Mammary epithelial cell (primary cell): ENCODE results near the gene FAM13A.

Experiments
- EZH2 ChIP-seq: IDR thresholded peaks from 2 replicates; pipeline ENCODE4 v1.6.1; 2012; ENCODE audit warnings: low read length, inconsistent platforms, borderline replicate concordance
- TF ChIP-seq, protein P1 (sequence below), 2 donors: IDR thresholded peaks in 1 of 2; conservative IDR thresholded peaks in 1 of 2; 2 replicates each; pipeline ENCODE4 v1.5.1; 2011 to 2012; ENCODE audit warnings: inconsistent platforms in 2 of 2, low read length in 2 of 2, mild to moderate bottlenecking in 2 of 2, control low read depth in 1 of 2, low read depth in 1 of 2; ENCODE audit not compliant: insufficient read depth in 1 of 2; ENCODE audit errors: extremely low read depth in 1 of 2

GRCh38 chr4:88897752-88898151, 159.2 kb downstream of the FAM13A start:
- TF ChIP-seq, protein P1, sequence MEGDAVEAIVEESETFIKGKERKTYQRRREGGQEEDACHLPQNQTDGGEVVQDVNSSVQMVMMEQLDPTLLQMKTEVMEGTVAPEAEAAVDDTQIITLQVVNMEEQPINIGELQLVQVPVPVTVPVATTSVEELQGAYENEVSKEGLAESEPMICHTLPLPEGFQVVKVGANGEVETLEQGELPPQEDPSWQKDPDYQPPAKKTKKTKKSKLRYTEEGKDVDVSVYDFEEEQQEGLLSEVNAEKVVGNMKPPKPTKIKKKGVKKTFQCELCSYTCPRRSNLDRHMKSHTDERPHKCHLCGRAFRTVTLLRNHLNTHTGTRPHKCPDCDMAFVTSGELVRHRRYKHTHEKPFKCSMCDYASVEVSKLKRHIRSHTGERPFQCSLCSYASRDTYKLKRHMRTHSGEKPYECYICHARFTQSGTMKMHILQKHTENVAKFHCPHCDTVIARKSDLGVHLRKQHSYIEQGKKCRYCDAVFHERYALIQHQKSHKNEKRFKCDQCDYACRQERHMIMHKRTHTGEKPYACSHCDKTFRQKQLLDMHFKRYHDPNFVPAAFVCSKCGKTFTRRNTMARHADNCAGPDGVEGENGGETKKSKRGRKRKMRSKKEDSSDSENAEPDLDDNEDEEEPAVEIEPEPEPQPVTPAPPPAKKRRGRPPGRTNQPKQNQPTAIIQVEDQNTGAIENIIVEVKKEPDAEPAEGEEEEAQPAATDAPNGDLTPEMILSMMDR (conservative IDR thresholded peaks at IDR 0.05 in 1 of 2, IDR thresholded peaks at IDR 0.05 in 1 of 2; ENCODE audit: extremely low read depth in 1 of 2, insufficient read depth in 1 of 2, low read depth in 1 of 2, low read length in 2 of 2): no peak
- no peak for TF ChIP-seq EZH2
